HEK293 (cell line): Measurements from ENCODE around the gene CHERP.

ENCODE experiments used
- ATF2 ChIP-seq: fragments of 450-650 bp; formaldehyde crosslinking; IDR thresholded peaks from 2 replicates; pipeline ENCODE4 v1.5.1; 2016; ENCODE audit warnings: missing biosample characterization, missing genetic modification characterization, low read depth
- BCL11A ChIP-seq: fragments of 450-650 bp; formaldehyde crosslinking; IDR thresholded peaks from 2 replicates; pipeline ENCODE4 v1.5.1; 2016; ENCODE audit warnings: low read depth, missing biosample characterization, missing genetic modification characterization
- FEZF1 ChIP-seq: fragments of 450-650 bp; formaldehyde crosslinking; IDR thresholded peaks from 2 replicates; pipeline ENCODE4 v1.5.1; 2016; ENCODE audit warnings: missing biosample characterization, missing genetic modification characterization
- GLI4 ChIP-seq: fragments of 450-650 bp; formaldehyde crosslinking; IDR thresholded peaks from 2 replicates; pipeline ENCODE4 v1.5.1; 2016; ENCODE audit warnings: missing biosample characterization, missing genetic modification characterization
- HOXC10 ChIP-seq: sonication (generic); formaldehyde crosslinking; IDR thresholded peaks from 2 replicates; pipeline ENCODE4 v1.8.1; 2023; ENCODE audit warnings: mild to moderate bottlenecking, missing genetic modification reagents
- SCRT1 ChIP-seq: fragments of 450-650 bp; formaldehyde crosslinking; IDR thresholded peaks from 2 replicates; pipeline ENCODE4 v1.5.1; 2016; ENCODE audit warnings: missing biosample characterization, missing genetic modification characterization, borderline replicate concordance
- ZBTB44 ChIP-seq: fragments of 450-650 bp; IDR thresholded peaks from 2 replicates; pipeline ENCODE4 v1.5.1; 2018; ENCODE audit warnings: missing biosample characterization, mild to moderate bottlenecking, missing genetic modification characterization
- ZIC2 ChIP-seq: fragments of 450-650 bp; formaldehyde crosslinking; IDR thresholded peaks from 2 replicates; pipeline ENCODE4 v1.5.1; 2016; ENCODE audit warnings: missing biosample characterization, missing genetic modification characterization
- ZNF140 ChIP-seq: fragments of 450-650 bp; formaldehyde crosslinking; IDR thresholded peaks from 2 replicates; pipeline ENCODE4 v1.5.1; 2016; ENCODE audit warnings: missing biosample characterization, missing genetic modification characterization
- ZNF184 ChIP-seq: fragments of 450-650 bp; IDR thresholded peaks from 2 replicates; pipeline ENCODE4 v1.5.1; 2018; ENCODE audit warnings: missing biosample characterization, mild to moderate bottlenecking, missing genetic modification characterization
- ZNF202 ChIP-seq: fragments of 450-650 bp; formaldehyde crosslinking; IDR thresholded peaks from 2 replicates; pipeline ENCODE4 v1.5.1; 2016; ENCODE audit warnings: missing biosample characterization, missing genetic modification characterization, borderline replicate concordance
- ZNF23 ChIP-seq: fragments of 450-650 bp; formaldehyde crosslinking; IDR thresholded peaks from 2 replicates; pipeline ENCODE4 v1.5.1; 2016; ENCODE audit warnings: missing biosample characterization, missing genetic modification characterization, borderline replicate concordance
- ZNF274 ChIP-seq, 2 experiments: fragments of 200-500 bp in 1 of 2; fragments of 450-650 bp in 1 of 2; sonication (Bioruptor generic) in 1 of 2; formaldehyde crosslinking in 1 of 2; IDR thresholded peaks; 2 replicates each; pipeline versions ENCODE4 v1.5.1 to v1.6.1; 2014 to 2016; ENCODE audit warnings: borderline replicate concordance in 1 of 2, inconsistent platforms in 1 of 2, low read length in 1 of 2, missing biosample characterization in 1 of 2, missing genetic modification characterization in 1 of 2
- ZNF404 ChIP-seq: fragments of 450-650 bp; formaldehyde crosslinking; IDR thresholded peaks from 2 replicates; pipeline ENCODE4 v1.5.1; 2017; ENCODE audit warnings: missing biosample characterization, missing genetic modification characterization
- ZNF513 ChIP-seq: fragments of 450-650 bp; IDR thresholded peaks from 2 replicates; pipeline ENCODE4 v1.5.1; 2018; ENCODE audit warnings: missing biosample characterization, missing genetic modification characterization
- ZNF558 ChIP-seq: fragments of 450-650 bp; formaldehyde crosslinking; IDR thresholded peaks from 2 replicates; pipeline ENCODE4 v1.5.1; 2016; ENCODE audit warnings: missing biosample characterization, missing genetic modification characterization
- ZNF596 ChIP-seq: fragments of 450-650 bp; IDR thresholded peaks from 2 replicates; pipeline ENCODE4 v1.5.0; 2018; ENCODE audit warnings: missing biosample characterization, mild to moderate bottlenecking, missing genetic modification characterization, moderate library complexity
- ZNF600 ChIP-seq: fragments of 450-650 bp; formaldehyde crosslinking; IDR thresholded peaks from 2 replicates; pipeline ENCODE4 v1.5.1; 2016; ENCODE audit warnings: missing biosample characterization, missing genetic modification characterization
- ZNF623 ChIP-seq: fragments of 450-650 bp; formaldehyde crosslinking; IDR thresholded peaks from 2 replicates; pipeline ENCODE4 v1.5.1; 2016; ENCODE audit warnings: missing biosample characterization, missing genetic modification characterization
- ZNF776 ChIP-seq: fragments of 450-650 bp; formaldehyde crosslinking; IDR thresholded peaks from 2 replicates; pipeline ENCODE4 v1.5.0; 2017; ENCODE audit warnings: missing biosample characterization, missing genetic modification characterization, borderline replicate concordance
- ZNF830 ChIP-seq: fragments of 450-650 bp; IDR thresholded peaks from 2 replicates; pipeline ENCODE4 v1.5.0; 2018; ENCODE audit warnings: missing biosample characterization, missing genetic modification characterization, low read depth, mild to moderate bottlenecking, moderate library complexity
- ZSCAN16 ChIP-seq: fragments of 450-650 bp; formaldehyde crosslinking; IDR thresholded peaks from 2 replicates; pipeline ENCODE4 v1.5.1; 2016; ENCODE audit warnings: missing biosample characterization, missing genetic modification characterization
- TF ChIP-seq, protein P1 (sequence below): fragments of 450-650 bp; formaldehyde crosslinking; IDR thresholded peaks from 2 replicates; pipeline ENCODE4 v1.5.1; 2017; ENCODE audit warnings: missing biosample characterization, missing genetic modification characterization
- TF ChIP-seq, protein P2 (sequence below): fragments of 450-650 bp; formaldehyde crosslinking; IDR thresholded peaks from 2 replicates; pipeline ENCODE4 v1.5.1; 2017; ENCODE audit warnings: missing biosample characterization, missing genetic modification characterization
- TF ChIP-seq, protein P3 (sequence below): fragments of 450-650 bp; formaldehyde crosslinking; IDR thresholded peaks from 2 replicates; pipeline ENCODE4 v1.5.1; 2016; ENCODE audit warnings: missing biosample characterization, missing genetic modification characterization
- TF ChIP-seq, protein P4 (sequence below): IDR thresholded peaks from 2 replicates; pipeline ENCODE4 v1.6.1; 2011; ENCODE audit warnings: mild to moderate bottlenecking, low read depth, low read length, borderline replicate concordance

CHERP gene

GRCh38 chr19:16569609-16570320 lies 27.5 kb upstream of the CHERP start (continued):
- TF ChIP-seq ZBTB44 (tag by site-specific recombination) = no peak
- no peak for TF ChIP-seq GLI4 (tag by site-specific recombination)
- TF ChIP-seq ATF2 (tag by site-specific recombination) = peak; percentile 98
- TF ChIP-seq ZNF184 = 0 out of 2 replicates have a peak, but pooled peaks have one; percentile 38
- no peak for TF ChIP-seq ZNF140
- TF ChIP-seq, protein P1, sequence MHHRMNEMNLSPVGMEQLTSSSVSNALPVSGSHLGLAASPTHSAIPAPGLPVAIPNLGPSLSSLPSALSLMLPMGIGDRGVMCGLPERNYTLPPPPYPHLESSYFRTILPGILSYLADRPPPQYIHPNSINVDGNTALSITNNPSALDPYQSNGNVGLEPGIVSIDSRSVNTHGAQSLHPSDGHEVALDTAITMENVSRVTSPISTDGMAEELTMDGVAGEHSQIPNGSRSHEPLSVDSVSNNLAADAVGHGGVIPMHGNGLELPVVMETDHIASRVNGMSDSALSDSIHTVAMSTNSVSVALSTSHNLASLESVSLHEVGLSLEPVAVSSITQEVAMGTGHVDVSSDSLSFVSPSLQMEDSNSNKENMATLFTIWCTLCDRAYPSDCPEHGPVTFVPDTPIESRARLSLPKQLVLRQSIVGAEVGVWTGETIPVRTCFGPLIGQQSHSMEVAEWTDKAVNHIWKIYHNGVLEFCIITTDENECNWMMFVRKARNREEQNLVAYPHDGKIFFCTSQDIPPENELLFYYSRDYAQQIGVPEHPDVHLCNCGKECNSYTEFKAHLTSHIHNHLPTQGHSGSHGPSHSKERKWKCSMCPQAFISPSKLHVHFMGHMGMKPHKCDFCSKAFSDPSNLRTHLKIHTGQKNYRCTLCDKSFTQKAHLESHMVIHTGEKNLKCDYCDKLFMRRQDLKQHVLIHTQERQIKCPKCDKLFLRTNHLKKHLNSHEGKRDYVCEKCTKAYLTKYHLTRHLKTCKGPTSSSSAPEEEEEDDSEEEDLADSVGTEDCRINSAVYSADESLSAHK = no peak
- TF ChIP-seq FEZF1 (tag by site-specific recombination) = no peak
- TF ChIP-seq, protein P2, sequence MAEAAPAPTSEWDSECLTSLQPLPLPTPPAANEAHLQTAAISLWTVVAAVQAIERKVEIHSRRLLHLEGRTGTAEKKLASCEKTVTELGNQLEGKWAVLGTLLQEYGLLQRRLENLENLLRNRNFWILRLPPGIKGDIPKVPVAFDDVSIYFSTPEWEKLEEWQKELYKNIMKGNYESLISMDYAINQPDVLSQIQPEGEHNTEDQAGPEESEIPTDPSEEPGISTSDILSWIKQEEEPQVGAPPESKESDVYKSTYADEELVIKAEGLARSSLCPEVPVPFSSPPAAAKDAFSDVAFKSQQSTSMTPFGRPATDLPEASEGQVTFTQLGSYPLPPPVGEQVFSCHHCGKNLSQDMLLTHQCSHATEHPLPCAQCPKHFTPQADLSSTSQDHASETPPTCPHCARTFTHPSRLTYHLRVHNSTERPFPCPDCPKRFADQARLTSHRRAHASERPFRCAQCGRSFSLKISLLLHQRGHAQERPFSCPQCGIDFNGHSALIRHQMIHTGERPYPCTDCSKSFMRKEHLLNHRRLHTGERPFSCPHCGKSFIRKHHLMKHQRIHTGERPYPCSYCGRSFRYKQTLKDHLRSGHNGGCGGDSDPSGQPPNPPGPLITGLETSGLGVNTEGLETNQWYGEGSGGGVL = peak; percentile 35
- TF ChIP-seq, protein P3, sequence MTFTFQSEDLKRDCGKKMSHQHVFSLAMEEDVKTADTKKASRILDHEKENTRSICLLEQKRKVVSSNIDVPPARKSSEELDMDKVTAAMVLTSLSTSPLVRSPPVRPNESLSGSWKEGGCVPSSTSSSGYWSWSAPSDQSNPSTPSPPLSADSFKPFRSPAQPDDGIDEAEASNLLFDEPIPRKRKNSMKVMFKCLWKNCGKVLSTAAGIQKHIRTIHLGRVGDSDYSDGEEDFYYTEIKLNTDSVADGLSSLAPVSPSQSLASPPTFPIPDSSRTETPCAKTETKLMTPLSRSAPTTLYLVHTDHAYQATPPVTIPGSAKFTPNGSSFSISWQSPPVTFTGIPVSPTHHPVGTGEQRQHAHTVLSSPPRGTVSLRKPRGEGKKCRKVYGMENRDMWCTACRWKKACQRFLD (tag by site-specific recombination) = no peak
- peak; percentile 77 for TF ChIP-seq ZIC2 (tag by site-specific recombination)
- no peak for TF ChIP-seq ZNF23 (tag by site-specific recombination)
- TF ChIP-seq HOXC10 (CRISPR knock-in tag) = no peak
- no peak for TF ChIP-seq ZNF830
- TF ChIP-seq ZNF558 (tag by site-specific recombination) = 0 out of 2 replicates have a peak, but pooled peaks have one; percentile 33
- TF ChIP-seq ZNF596 (tag by site-specific recombination) = no peak
- TF ChIP-seq ZNF600 (tag by site-specific recombination) = peak; percentile 100
- no peak for TF ChIP-seq ZNF513 (tag by site-specific recombination)
- no peak for TF ChIP-seq ZNF776 (tag by site-specific recombination)
- no peak for TF ChIP-seq ZNF202 (tag by site-specific recombination)
- TF ChIP-seq ZNF404 (tag by site-specific recombination) = no peak
- TF ChIP-seq ZNF274 (IDR thresholded peaks at IDR 0.05; ENCODE audit: low read length) = no peak
- TF ChIP-seq ZNF274 (tag by site-specific recombination; IDR thresholded peaks at IDR 0.05; ENCODE audit: borderline replicate concordance) = no peak
- TF ChIP-seq ZSCAN16 (tag by site-specific recombination) = no peak
- no peak for TF ChIP-seq SCRT1 (tag by site-specific recombination)
- no peak for TF ChIP-seq ZNF623 (tag by site-specific recombination)
- peak; percentile 16; the same call in 1 of the 2 replicates for TF ChIP-seq BCL11A (tag by site-specific recombination)
- TF ChIP-seq, protein P4, sequence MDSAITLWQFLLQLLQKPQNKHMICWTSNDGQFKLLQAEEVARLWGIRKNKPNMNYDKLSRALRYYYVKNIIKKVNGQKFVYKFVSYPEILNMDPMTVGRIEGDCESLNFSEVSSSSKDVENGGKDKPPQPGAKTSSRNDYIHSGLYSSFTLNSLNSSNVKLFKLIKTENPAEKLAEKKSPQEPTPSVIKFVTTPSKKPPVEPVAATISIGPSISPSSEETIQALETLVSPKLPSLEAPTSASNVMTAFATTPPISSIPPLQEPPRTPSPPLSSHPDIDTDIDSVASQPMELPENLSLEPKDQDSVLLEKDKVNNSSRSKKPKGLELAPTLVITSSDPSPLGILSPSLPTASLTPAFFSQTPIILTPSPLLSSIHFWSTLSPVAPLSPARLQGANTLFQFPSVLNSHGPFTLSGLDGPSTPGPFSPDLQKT = no peak
